ENCODE data around the gene CLIP2.

The CLIP2 gene

DNA sequence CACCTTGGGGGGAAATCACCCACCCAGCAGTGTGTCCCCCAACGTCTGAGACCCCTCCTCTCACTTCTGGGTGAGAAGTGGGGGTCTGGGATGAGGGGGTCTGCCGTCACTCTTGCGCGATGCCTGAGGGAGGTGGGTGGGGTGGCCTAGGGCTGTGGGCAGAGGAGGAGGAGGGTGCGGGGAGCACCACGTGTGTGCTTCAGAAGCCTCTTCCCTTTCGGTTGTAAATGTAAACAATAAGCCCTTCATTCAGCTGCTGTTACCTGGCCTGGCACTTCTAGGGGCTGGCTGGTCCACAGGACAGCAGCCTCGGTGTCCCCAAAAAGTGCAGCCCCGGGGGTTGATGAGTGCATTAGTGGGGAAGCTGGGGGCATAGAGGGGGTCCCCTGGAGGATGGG lies 1.3 kb downstream of the CLIP2 start:
- Histone ChIP-seq H3K36me3 (ENCODE audit: control insufficient read depth in 2 of 2, insufficient read depth in 1 of 2, low read length in 2 of 2) (no peaks in the 10 kb centered on the region), H3K4me3 (ENCODE audit: low read depth, low read length) (no peak overlapping the region), H3K4me1 (ENCODE audit: control insufficient read depth, insufficient read depth, low read length) (peaks cover 5% of the 10 kb centered on the region; the same call in 1 of the 2 replicates), H3K9me3 (ENCODE audit: control insufficient read depth, insufficient read depth, low read depth, low read length) (no peaks in the 10 kb centered on the region), H3K27ac (ENCODE audit: extremely low read depth, low read depth, low read length) (no peak overlapping the region)
- CTCF ChIA-PET: interaction anchor here (0.6 to 1.3 kb wide), 6 partner anchors 15 to 691 kb away, joined by 3 to 4 read pairs (median 3); no protein-coding TSS in a partner anchor
- POLR2A ChIA-PET: interaction anchor here (1.7 kb wide), 1 partner anchor 22 kb away, joined by 9 read pairs; no protein-coding TSS in a partner anchor
- TF ChIP-seq ZNF530 (tag by site-specific recombination; IDR thresholded peaks at IDR 0.05; ENCODE audit: low read depth): no peak
- TF ChIP-seq ZNF830 (tag by site-specific recombination; IDR thresholded peaks at IDR 0.05; ENCODE audit: low read depth): no peak
- no peak for TF ChIP-seq KLF10 (tag by site-specific recombination; IDR thresholded peaks at IDR 0.05)
- no peak for TF ChIP-seq ZSCAN23 (tag by site-specific recombination; IDR thresholded peaks at IDR 0.05)
- TF ChIP-seq GLI4 (tag by site-specific recombination; IDR thresholded peaks at IDR 0.05): no peak
- TF ChIP-seq, protein P1, sequence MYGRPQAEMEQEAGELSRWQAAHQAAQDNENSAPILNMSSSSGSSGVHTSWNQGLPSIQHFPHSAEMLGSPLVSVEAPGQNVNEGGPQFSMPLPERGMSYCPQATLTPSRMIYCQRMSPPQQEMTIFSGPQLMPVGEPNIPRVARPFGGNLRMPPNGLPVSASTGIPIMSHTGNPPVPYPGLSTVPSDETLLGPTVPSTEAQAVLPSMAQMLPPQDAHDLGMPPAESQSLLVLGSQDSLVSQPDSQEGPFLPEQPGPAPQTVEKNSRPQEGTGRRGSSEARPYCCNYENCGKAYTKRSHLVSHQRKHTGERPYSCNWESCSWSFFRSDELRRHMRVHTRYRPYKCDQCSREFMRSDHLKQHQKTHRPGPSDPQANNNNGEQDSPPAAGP (tag by site-specific recombination; IDR thresholded peaks at IDR 0.05): no peak

DNA sequence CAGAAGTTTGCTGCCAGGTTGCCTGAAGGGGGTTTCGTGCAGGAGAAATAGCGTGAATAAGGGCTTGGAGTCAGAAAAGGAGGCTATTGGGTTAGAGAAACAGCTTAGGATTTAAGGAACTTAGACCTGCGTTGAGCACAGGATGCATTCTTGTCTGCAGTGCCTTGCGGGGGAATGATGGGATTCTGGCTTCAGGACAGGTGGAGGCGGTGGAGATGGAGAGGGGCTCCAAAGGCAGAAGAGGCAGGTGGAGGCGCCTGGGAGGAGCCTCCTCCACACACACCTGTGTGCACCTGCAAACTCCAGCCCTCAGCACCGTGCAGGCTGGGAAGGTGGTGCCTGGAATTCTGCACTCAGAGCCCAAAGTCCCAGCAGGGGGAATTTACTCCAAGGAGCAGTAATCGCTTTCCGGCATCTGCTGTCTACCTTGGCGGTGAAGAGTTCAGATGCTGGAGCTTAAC lies 1.8 kb downstream of the CLIP2 start:
- H3K4me1 ChIP-seq (ENCODE audit: control insufficient read depth, insufficient read depth, low read length): peaks cover 5% of the 10 kb centered on the region; the same call in 1 of the 2 replicates
- ChIA-PET CTCF (interaction anchor here (0.6 to 1.3 kb wide), 6 partner anchors 16 to 692 kb away, joined by 3 to 4 read pairs (median 3); no protein-coding TSS in a partner anchor), POLR2A (interaction anchor here (1.7 kb wide), 1 partner anchor 23 kb away, joined by 9 read pairs; no protein-coding TSS in a partner anchor)
- no peak overlapping the region for H3K4me3 ChIP-seq (ENCODE audit: low read depth, low read length)
- H3K9me3 ChIP-seq (ENCODE audit: control insufficient read depth, insufficient read depth, low read depth, low read length): no peaks in the 10 kb centered on the region
- TF ChIP-seq, protein P2, sequence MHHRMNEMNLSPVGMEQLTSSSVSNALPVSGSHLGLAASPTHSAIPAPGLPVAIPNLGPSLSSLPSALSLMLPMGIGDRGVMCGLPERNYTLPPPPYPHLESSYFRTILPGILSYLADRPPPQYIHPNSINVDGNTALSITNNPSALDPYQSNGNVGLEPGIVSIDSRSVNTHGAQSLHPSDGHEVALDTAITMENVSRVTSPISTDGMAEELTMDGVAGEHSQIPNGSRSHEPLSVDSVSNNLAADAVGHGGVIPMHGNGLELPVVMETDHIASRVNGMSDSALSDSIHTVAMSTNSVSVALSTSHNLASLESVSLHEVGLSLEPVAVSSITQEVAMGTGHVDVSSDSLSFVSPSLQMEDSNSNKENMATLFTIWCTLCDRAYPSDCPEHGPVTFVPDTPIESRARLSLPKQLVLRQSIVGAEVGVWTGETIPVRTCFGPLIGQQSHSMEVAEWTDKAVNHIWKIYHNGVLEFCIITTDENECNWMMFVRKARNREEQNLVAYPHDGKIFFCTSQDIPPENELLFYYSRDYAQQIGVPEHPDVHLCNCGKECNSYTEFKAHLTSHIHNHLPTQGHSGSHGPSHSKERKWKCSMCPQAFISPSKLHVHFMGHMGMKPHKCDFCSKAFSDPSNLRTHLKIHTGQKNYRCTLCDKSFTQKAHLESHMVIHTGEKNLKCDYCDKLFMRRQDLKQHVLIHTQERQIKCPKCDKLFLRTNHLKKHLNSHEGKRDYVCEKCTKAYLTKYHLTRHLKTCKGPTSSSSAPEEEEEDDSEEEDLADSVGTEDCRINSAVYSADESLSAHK (tag by site-specific recombination; IDR thresholded peaks at IDR 0.05): no peak
- TF ChIP-seq ZBTB17 (tag by site-specific recombination; IDR thresholded peaks at IDR 0.05): peak; percentile 53; the same call in 1 of the 2 replicates
- TF ChIP-seq, protein P3, sequence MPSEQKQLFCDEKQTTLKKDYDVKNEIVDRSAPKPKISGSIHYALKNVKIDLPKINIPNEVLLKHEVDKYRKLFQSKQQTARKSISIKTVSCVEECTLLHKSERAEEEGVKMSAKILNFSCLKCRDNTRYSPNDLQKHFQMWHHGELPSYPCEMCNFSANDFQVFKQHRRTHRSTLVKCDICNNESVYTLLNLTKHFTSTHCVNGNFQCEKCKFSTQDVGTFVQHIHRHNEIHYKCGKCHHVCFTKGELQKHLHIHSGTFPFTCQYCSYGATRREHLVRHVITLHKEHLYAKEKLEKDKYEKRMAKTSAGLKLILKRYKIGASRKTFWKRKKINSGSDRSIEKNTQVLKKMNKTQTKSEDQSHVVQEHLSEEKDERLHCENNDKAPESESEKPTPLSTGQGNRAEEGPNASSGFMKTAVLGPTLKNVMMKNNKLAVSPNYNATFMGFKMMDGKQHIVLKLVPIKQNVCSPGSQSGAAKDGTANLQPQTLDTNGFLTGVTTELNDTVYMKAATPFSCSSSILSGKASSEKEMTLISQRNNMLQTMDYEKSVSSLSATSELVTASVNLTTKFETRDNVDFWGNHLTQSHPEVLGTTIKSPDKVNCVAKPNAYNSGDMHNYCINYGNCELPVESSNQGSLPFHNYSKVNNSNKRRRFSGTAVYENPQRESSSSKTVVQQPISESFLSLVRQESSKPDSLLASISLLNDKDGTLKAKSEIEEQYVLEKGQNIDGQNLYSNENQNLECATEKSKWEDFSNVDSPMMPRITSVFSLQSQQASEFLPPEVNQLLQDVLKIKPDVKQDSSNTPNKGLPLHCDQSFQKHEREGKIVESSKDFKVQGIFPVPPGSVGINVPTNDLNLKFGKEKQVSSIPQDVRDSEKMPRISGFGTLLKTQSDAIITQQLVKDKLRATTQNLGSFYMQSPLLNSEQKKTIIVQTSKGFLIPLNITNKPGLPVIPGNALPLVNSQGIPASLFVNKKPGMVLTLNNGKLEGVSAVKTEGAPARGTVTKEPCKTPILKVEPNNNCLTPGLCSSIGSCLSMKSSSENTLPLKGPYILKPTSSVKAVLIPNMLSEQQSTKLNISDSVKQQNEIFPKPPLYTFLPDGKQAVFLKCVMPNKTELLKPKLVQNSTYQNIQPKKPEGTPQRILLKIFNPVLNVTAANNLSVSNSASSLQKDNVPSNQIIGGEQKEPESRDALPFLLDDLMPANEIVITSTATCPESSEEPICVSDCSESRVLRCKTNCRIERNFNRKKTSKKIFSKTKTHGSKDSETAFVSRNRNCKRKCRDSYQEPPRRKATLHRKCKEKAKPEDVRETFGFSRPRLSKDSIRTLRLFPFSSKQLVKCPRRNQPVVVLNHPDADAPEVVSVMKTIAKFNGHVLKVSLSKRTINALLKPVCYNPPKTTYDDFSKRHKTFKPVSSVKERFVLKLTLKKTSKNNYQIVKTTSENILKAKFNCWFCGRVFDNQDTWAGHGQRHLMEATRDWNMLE (tag by site-specific recombination; conservative IDR thresholded peaks at IDR 0.05; ENCODE audit: low read depth): no peak
- H3K36me3 ChIP-seq (ENCODE audit: control insufficient read depth in 2 of 2, insufficient read depth in 1 of 2, low read length in 2 of 2): no peaks in the 10 kb centered on the region
- no peak overlapping the region for H3K27ac ChIP-seq (ENCODE audit: extremely low read depth, low read depth, low read length)

DNA sequence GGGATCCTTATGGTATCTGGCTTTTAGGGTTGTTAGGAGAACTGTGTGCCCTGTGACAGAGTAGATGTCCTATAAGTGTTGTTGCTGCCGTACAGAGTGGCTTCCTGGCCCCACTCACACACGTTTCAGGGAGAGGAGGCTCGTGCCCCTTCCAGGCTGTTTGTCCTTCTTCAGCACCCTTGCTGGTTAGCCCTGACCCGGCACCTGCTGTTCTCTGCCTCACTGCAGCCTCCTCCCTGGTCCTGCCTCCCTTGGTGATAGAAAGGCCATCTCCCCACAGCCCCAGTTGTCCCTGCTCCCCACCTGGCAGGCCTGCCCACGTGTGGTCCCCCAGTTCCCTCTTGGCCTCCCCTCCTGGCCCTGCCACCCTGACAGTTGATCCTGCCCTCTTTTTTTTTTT lies 2.3 kb downstream of the CLIP2 start:
- peak; percentile 63; the same call in 1 of the 2 replicates for TF ChIP-seq ZNF10 (tag by site-specific recombination; IDR thresholded peaks at IDR 0.05)
- no peak for TF ChIP-seq ZNF155 (tag by site-specific recombination; IDR thresholded peaks at IDR 0.05)
- no peak for TF ChIP-seq ZNF433 (tag by site-specific recombination; IDR thresholded peaks at IDR 0.05; ENCODE audit: low read depth)
- TF ChIP-seq ZNF626 (tag by site-specific recombination; IDR thresholded peaks at IDR 0.05): no peak
- TF ChIP-seq, protein P4, sequence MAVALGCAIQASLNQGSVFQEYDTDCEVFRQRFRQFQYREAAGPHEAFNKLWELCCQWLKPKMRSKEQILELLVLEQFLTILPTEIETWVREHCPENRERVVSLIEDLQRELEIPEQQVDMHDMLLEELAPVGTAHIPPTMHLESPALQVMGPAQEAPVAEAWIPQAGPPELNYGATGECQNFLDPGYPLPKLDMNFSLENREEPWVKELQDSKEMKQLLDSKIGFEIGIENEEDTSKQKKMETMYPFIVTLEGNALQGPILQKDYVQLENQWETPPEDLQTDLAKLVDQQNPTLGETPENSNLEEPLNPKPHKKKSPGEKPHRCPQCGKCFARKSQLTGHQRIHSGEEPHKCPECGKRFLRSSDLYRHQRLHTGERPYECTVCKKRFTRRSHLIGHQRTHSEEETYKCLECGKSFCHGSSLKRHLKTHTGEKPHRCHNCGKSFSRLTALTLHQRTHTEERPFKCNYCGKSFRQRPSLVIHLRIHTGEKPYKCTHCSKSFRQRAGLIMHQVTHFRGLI (tag by site-specific recombination; IDR thresholded peaks at IDR 0.05): no peak
- TF ChIP-seq ZNF174 (tag by site-specific recombination; IDR thresholded peaks at IDR 0.05): no peak
- no peak for TF ChIP-seq KLF10 (tag by site-specific recombination; IDR thresholded peaks at IDR 0.05)
- TF ChIP-seq ZNF184 (tag by site-specific recombination; IDR thresholded peaks at IDR 0.05): no peak
- TF ChIP-seq ZNF610 (tag by site-specific recombination; IDR thresholded peaks at IDR 0.05; ENCODE audit: borderline replicate concordance): no peak
- CTCF ChIA-PET: interaction anchor here (0.5 to 1.3 kb wide), 4 partner anchors 16 to 102 kb away, joined by 3 to 4 read pairs (median 3); no protein-coding TSS in a partner anchor
- no peaks in the 10 kb centered on the region for H3K9me3 ChIP-seq (ENCODE audit: control insufficient read depth, insufficient read depth, low read depth, low read length)
- H3K36me3 ChIP-seq (ENCODE audit: control insufficient read depth in 2 of 2, insufficient read depth in 1 of 2, low read length in 2 of 2): no peaks in the 10 kb centered on the region
- no peak overlapping the region for H3K4me3 ChIP-seq (ENCODE audit: low read depth, low read length)
- no peak overlapping the region for H3K27ac ChIP-seq (ENCODE audit: extremely low read depth, low read depth, low read length)
- peaks cover 5% of the 10 kb centered on the region; the same call in 1 of the 2 replicates for H3K4me1 ChIP-seq (ENCODE audit: control insufficient read depth, insufficient read depth, low read length)
- POLR2A ChIA-PET: no interaction called here

Measured in HEK293 (cell line).